ENCODE results near the gene DHCR24.

GRCh38 chr1:54819733-54820132, 67.3 kb downstream of the DHCR24 start:
- TF ChIP-seq CTCF (IDR thresholded peaks at IDR 0.05) (no peak), POLR2A (IDR thresholded peaks at IDR 0.05) (no peak)

All from body of pancreas (tissue), 4 donors.